A673 (cell line): Measurements from ENCODE around the gene OR2D3. TPM values are rescaled to one million over a fixed set of nuclear protein-coding genes. Genes with fewer than 3 reads are reported as not detected.
"Not testable (repeated sequence)": the region's sequence is repeated elsewhere in the genome, so short reads cannot be mapped to it uniquely, and the experiment has no call there.

ENCODE experiments used
- BruUV-seq: library from RNA; stranded (reverse); fragments of 400-500 nt; replicated peaks from 2 replicates; lab custom pipeline; 2021; lab: Mats Ljungman, UMichigan
- CTCF ChIA-PET: fragments of 300-600 bp; sonication (Branson Sonifier 250); formaldehyde crosslinking; loops from one replicate; lab custom pipeline; 2022; ENCODE audit warnings: antibody characterized with exemption; lab: Charles Lee
- POLR2A ChIA-PET: fragments of 300-600 bp; sonication (Branson Sonifier 250); formaldehyde crosslinking; loops from one replicate; lab custom pipeline; 2022; ENCODE audit warnings: antibody characterized with exemption; ENCODE audit not compliant: low non-redundant PET; lab: Charles Lee
- DNase-seq: peaks from one replicate; pipeline ENCODE4 v3.0.0-alpha.2; 2015; ENCODE audit warnings: low spot score
- H3K27ac ChIP-seq: fragments of 200-600 bp; sonication (generic); 2 replicates; pipeline ENCODE4 v1.5.1; 2016; ENCODE audit warnings: mixed run types, low read depth, mild to moderate bottlenecking, mixed read lengths, antibody characterized with exemption, low read length; ENCODE audit not compliant: poor library complexity, severe bottlenecking
- H3K27me3 ChIP-seq: fragments of 200-600 bp; sonication (generic); replicated peaks from 2 replicates; pipeline ENCODE4 v1.6.1; 2017; ENCODE audit warnings: mixed run types, low read depth, mild to moderate bottlenecking, mixed read lengths, antibody characterized with exemption, low read length; ENCODE audit not compliant: insufficient read depth, poor library complexity
- H3K36me3 ChIP-seq: fragments of 200-600 bp; sonication (generic); 2 replicates; pipeline ENCODE4 v1.6.1; 2016; ENCODE audit warnings: mixed run types, mild to moderate bottlenecking, mixed read lengths, antibody characterized with exemption, low read length; ENCODE audit not compliant: insufficient read depth, poor library complexity, severe bottlenecking
- H3K4me1 ChIP-seq: fragments of 200-600 bp; sonication (generic); 2 replicates; pipeline ENCODE4 v1.6.1; 2017; ENCODE audit warnings: mixed run types, mild to moderate bottlenecking, mixed read lengths, antibody characterized with exemption, low read length; ENCODE audit not compliant: insufficient read depth, poor library complexity, severe bottlenecking
- H3K4me3 ChIP-seq: fragments of 200-600 bp; sonication (generic); 2 replicates; pipeline ENCODE4 v1.5.1; 2016; ENCODE audit warnings: low read depth, mixed run types, mild to moderate bottlenecking, mixed read lengths, low read length; ENCODE audit not compliant: poor library complexity, severe bottlenecking
- H3K9me3 ChIP-seq: fragments of 200-600 bp; sonication (generic); 2 replicates; pipeline ENCODE4 v1.6.1; 2016; ENCODE audit warnings: mixed run types, low read depth, mild to moderate bottlenecking, mixed read lengths, antibody characterized with exemption, low read length; ENCODE audit not compliant: poor library complexity, severe bottlenecking
- EZH2 ChIP-seq: fragments of 200-600 bp; sonication (generic); IDR thresholded peaks from 2 replicates; pipeline ENCODE4 v1.6.1; 2017; ENCODE audit warnings: borderline replicate concordance, low read depth, mild to moderate bottlenecking, mixed read lengths, antibody characterized with exemption, low read length; ENCODE audit not compliant: poor library complexity, severe bottlenecking
- intact Hi-C: fragments of 100-400 bp; cut with micrococcal nuclease; formaldehyde crosslinking; loops from one replicate; pipeline ENCODE4 v1.10.0; 2022; ENCODE audit not compliant: unreplicated experiment
- total RNA-seq: library from RNA; stranded (reverse); gene quantifications from 2 replicates; pipeline ENCODE4 v1.2.3, GENCODE V29; 2021
- TF ChIP-seq, protein P1 (sequence below): fragments of 300-800, 200-600 bp; sonication (generic); conservative IDR thresholded peaks from 2 replicates; pipeline ENCODE4 v1.5.1; 2017; ENCODE audit warnings: low read depth, mild to moderate bottlenecking, antibody characterized with exemption, low read length, moderate library complexity, mixed read lengths

Gene OR2D3
- total RNA-seq, 1 experiment from 2014 or later: not detected

DNA sequence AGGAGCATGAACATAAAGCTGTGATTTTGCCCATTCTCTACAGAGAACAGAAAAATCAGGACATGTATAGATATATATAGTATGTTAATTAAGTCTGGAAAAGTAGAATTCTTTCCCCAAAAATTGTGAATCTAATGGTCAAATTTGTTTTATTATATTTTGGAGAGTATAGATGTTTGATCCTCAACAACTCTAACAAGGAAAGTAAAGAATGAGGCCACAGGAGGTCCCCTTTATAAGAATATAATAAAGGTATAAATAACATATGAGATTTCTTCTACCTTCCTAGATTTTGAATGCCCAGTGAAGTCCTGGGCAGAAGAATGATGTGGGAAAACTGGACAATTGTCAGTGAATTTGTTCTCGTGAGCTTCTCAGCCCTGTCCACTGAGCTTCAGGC, 44.5 kb upstream of the OR2D3 start, which contains the start of gene OR10A4:
Gene OR10A4 (plus strand): TSS at position 301 of the 400 bp plus-strand sequence. CDS start 23 bp downstream, at position 324.
- Histone ChIP-seq H3K36me3 (no peaks in the 10 kb centered on the region), H3K4me3 (no peak within 1 kb of the TSS), H3K27me3 (no peaks in the 10 kb centered on the region), H3K9me3 (no peaks in the 10 kb centered on the region), H3K4me1 (no peaks in the 10 kb centered on the region), H3K27ac (no peak within 1 kb of the TSS)
- ChIA-PET POLR2A (no interaction called here), CTCF (no interaction called here)
- intact Hi-C loops: no loop called here
- DNase-seq: no peak
- no TSS peak for BruUV-seq
- TF ChIP-seq, protein P1, sequence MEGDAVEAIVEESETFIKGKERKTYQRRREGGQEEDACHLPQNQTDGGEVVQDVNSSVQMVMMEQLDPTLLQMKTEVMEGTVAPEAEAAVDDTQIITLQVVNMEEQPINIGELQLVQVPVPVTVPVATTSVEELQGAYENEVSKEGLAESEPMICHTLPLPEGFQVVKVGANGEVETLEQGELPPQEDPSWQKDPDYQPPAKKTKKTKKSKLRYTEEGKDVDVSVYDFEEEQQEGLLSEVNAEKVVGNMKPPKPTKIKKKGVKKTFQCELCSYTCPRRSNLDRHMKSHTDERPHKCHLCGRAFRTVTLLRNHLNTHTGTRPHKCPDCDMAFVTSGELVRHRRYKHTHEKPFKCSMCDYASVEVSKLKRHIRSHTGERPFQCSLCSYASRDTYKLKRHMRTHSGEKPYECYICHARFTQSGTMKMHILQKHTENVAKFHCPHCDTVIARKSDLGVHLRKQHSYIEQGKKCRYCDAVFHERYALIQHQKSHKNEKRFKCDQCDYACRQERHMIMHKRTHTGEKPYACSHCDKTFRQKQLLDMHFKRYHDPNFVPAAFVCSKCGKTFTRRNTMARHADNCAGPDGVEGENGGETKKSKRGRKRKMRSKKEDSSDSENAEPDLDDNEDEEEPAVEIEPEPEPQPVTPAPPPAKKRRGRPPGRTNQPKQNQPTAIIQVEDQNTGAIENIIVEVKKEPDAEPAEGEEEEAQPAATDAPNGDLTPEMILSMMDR: no peak
- TF ChIP-seq EZH2: no peak

DNA sequence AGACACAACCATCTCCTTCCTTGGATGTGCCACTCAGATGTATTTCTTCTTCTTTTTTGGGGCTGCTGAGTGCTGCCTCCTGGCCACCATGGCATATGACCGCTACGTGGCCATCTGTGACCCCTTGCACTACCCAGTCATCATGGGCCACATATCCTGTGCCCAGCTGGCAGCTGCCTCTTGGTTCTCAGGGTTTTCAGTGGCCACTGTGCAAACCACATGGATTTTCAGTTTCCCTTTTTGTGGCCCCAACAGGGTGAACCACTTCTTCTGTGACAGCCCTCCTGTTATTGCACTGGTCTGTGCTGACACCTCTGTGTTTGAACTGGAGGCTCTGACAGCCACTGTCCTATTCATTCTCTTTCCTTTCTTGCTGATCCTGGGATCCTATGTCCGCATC, 43.9 kb upstream of the OR2D3 start:
- no peak for DNase-seq
- no peaks in the 10 kb centered on the region for H3K36me3 ChIP-seq
- H3K4me1 ChIP-seq: no peaks in the 10 kb centered on the region
- POLR2A ChIA-PET: no interaction called here
- CTCF ChIA-PET: no interaction called here
- no peak overlapping the region for H3K4me3 ChIP-seq
- no peaks in the 10 kb centered on the region for H3K9me3 ChIP-seq
- no peak overlapping the region for H3K27ac ChIP-seq
- TF ChIP-seq EZH2: no peak
- TF ChIP-seq, protein P1: no peak
- BruUV-seq: no TSS peak
- intact Hi-C loops: no loop called here
- H3K27me3 ChIP-seq: no peaks in the 10 kb centered on the region

DNA sequence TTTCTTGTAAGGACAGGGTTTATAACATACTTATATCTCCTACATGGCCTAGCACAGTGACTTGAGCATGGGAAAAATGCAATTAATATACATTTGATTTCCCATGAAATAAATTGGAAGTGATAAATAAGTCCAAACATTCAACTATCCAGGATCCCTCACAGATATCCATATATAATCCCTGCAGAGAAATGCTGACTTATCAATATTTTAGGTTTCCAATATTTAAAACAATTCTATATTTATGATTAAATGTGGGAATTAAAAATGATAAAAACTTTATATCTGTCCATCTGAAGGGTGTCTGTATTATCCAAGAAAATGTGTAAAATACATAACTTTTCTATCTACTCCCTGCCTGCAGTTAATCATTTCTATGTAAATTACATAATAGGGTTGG, 38.1 kb upstream of the OR2D3 start:
- no peak for DNase-seq
- TF ChIP-seq, protein P1: no peak
- no peak for TF ChIP-seq EZH2
- no TSS peak for BruUV-seq
- Histone ChIP-seq H3K4me1 (no peaks in the 10 kb centered on the region), H3K36me3 (no peaks in the 10 kb centered on the region), H3K4me3 (no peak overlapping the region), H3K27ac (no peak overlapping the region), H3K27me3 (peaks cover 8% of the 10 kb centered on the region), H3K9me3 (no peaks in the 10 kb centered on the region)
- intact Hi-C loops: no loop called here
- ChIA-PET POLR2A (no interaction called here), CTCF (no interaction called here)

DNA sequence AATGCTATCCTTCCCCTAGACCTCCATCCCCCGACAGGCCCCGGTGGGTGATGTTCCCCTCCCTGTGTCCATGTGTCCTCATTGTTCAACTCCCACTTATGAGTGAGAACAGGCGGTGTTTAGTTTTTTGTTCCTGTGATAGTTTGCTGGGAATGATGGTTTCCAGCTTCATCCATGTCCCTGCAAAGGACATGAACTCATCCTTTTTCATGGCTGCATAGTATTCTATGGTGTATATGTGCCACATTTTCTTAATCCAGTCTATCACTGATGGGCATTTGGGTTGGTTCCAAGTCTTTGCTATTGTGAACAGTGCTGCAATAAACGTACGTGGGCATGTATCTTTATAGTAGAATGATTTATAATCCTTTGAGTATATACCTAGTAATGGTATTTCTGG, 33.1 kb upstream of the OR2D3 start:
- BruUV-seq, intact Hi-C loops, H3K27me3 ChIP-seq, H3K9me3 ChIP-seq, H3K27ac ChIP-seq, CTCF ChIA-PET, DNase-seq, POLR2A ChIA-PET, H3K4me1 ChIP-seq, H3K4me3 ChIP-seq, H3K36me3 ChIP-seq: not testable (repeated sequence)
